ENCODE measurements around the gene NACC2. TPM values are rescaled to one million over a fixed set of nuclear protein-coding genes. Genes with fewer than 3 reads are reported as not detected.

Gene NACC2
- total RNA-seq, 1 experiment from 2014 or later, result 22.0 TPM

GRCh38 chr9:135960411-135961276, 134.4 kb downstream of the NACC2 start:
- BruUV-seq (replicated peaks), result TSS peak; percentile 46
- Mint-ChIP-seq H3K36me3 (ENCODE audit: insufficient read depth, unreplicated experiment) (peaks cover 17% of the 10 kb centered on the region), H3K9me3 (ENCODE audit: unreplicated experiment) (no peaks in the 10 kb centered on the region), H3K27me3 (ENCODE audit: insufficient read depth, unreplicated experiment) (peaks cover 6% of the 10 kb centered on the region), H3K27ac (ENCODE audit: unreplicated experiment) (peak overlapping the region; percentile 61), H3K4me3 (ENCODE audit: unreplicated experiment) (peak overlapping the region; percentile 67), H3K4me1 (ENCODE audit: low read depth, unreplicated experiment) (peaks cover 18% of the 10 kb centered on the region)
- Histone ChIP-seq H3K9me3 (no peaks in the 10 kb centered on the region), H3K4me1 (peaks cover 8% of the 10 kb centered on the region), H3K27me3 (replicated peaks; ENCODE audit: control insufficient read depth, insufficient read depth, low read length) (no peaks in the 10 kb centered on the region), H3K36me3 (ENCODE audit: control insufficient read depth, insufficient read depth, low read length) (no peaks in the 10 kb centered on the region; the same call in 1 of the 2 replicates), H3K4me3 (ENCODE audit: low read depth, low read length) (peak overlapping the region; percentile 92)
- ChIA-PET CTCF (interaction anchor here (0.5 to 1.1 kb wide), 4 partner anchors 53 to 204 kb away, joined by 3 to 4 read pairs (median 3); partner anchors contain the start of gene CAMSAP1), POLR2A (interaction anchor here (0.6 to 0.7 kb wide), 3 partner anchors 53 to 360 kb away, joined by 3 to 6 read pairs (median 4); partner anchors contain the start of genes CAMSAP1 and KCNT1)
- intact Hi-C loops (cut with micrococcal nuclease; ENCODE audit: unreplicated experiment), result loop anchor here (2.0 kb wide), 1 partner anchor 158 kb away; the partner anchor contains the start of gene TMEM250
- TF ChIP-seq CTCF (IDR thresholded peaks at IDR 0.05; ENCODE audit: insufficient read depth in 1 of 2, low read depth in 1 of 2, low read length in 1 of 2, severe bottlenecking in 1 of 2, unreplicated experiment in 1 of 2), result peak in 1 of 2 experiments; percentile 7
- peak in 1 of 2 experiments; percentile 51 for DNase-seq

GRCh38 chr9:135959814-135960213, 135.3 kb downstream of the NACC2 start:
- intact Hi-C loops (cut with micrococcal nuclease; ENCODE audit: unreplicated experiment), result loop anchor here (2.0 kb wide), 1 partner anchor 159 kb away; the partner anchor contains the start of gene TMEM250
- no peaks in the 10 kb centered on the region for H3K9me3 Mint-ChIP-seq (ENCODE audit: unreplicated experiment)
- TF ChIP-seq CTCF (IDR thresholded peaks at IDR 0.05; ENCODE audit: insufficient read depth in 1 of 2, low read depth in 1 of 2, low read length in 1 of 2, severe bottlenecking in 1 of 2, unreplicated experiment in 1 of 2), result no peak
- CTCF ChIA-PET, result no interaction called here
- Histone ChIP-seq H3K27me3 (replicated peaks; ENCODE audit: control insufficient read depth, insufficient read depth, low read length) (no peaks in the 10 kb centered on the region), H3K4me1 (peaks cover 8% of the 10 kb centered on the region), H3K4me3 (ENCODE audit: low read depth, low read length) (peak overlapping the region; percentile 92), H3K36me3 (ENCODE audit: control insufficient read depth, insufficient read depth, low read length) (no peaks in the 10 kb centered on the region; the same call in 1 of the 2 replicates), H3K9me3 (no peaks in the 10 kb centered on the region)
- no TSS peak for BruUV-seq (replicated peaks)
- peaks cover 18% of the 10 kb centered on the region for H3K4me1 Mint-ChIP-seq (ENCODE audit: low read depth, unreplicated experiment)
- peaks cover 23% of the 10 kb centered on the region for H3K36me3 Mint-ChIP-seq (ENCODE audit: insufficient read depth, unreplicated experiment)
- POLR2A ChIA-PET, result interaction anchor here (0.5 kb wide), 1 partner anchor 15 kb away, joined by 5 read pairs; no protein-coding TSS in a partner anchor
- peak overlapping the region; percentile 67 for H3K4me3 Mint-ChIP-seq (ENCODE audit: unreplicated experiment)
- DNase-seq, result no peak
- peak overlapping the region; percentile 61 for H3K27ac Mint-ChIP-seq (ENCODE audit: unreplicated experiment)
- peaks cover 6% of the 10 kb centered on the region for H3K27me3 Mint-ChIP-seq (ENCODE audit: insufficient read depth, unreplicated experiment)

GRCh38 chr9:135958485-135958884, 136.6 kb downstream of the NACC2 start:
- H3K9me3 ChIP-seq, result no peaks in the 10 kb centered on the region
- Mint-ChIP-seq H3K27me3 (ENCODE audit: insufficient read depth, unreplicated experiment) (peaks cover 6% of the 10 kb centered on the region), H3K4me1 (ENCODE audit: low read depth, unreplicated experiment) (peaks cover 18% of the 10 kb centered on the region), H3K9me3 (ENCODE audit: unreplicated experiment) (no peaks in the 10 kb centered on the region), H3K4me3 (ENCODE audit: unreplicated experiment) (no peak overlapping the region), H3K36me3 (ENCODE audit: insufficient read depth, unreplicated experiment) (peaks cover 27% of the 10 kb centered on the region), H3K27ac (ENCODE audit: unreplicated experiment) (no peak overlapping the region)
- ChIA-PET POLR2A (no interaction called here), CTCF (no interaction called here)
- no TSS peak for BruUV-seq (replicated peaks)
- peaks cover 8% of the 10 kb centered on the region for H3K4me1 ChIP-seq
- no peak for TF ChIP-seq CTCF (IDR thresholded peaks at IDR 0.05; ENCODE audit: insufficient read depth in 1 of 2, low read depth in 1 of 2, low read length in 1 of 2, severe bottlenecking in 1 of 2, unreplicated experiment in 1 of 2)
- DNase-seq, result no peak
- H3K27me3 ChIP-seq (replicated peaks; ENCODE audit: control insufficient read depth, insufficient read depth, low read length), result no peaks in the 10 kb centered on the region
- no peak overlapping the region for H3K4me3 ChIP-seq (ENCODE audit: low read depth, low read length)
- intact Hi-C loops (cut with micrococcal nuclease; ENCODE audit: unreplicated experiment), result no loop called here
- H3K36me3 ChIP-seq (ENCODE audit: control insufficient read depth, insufficient read depth, low read length), result no peaks in the 10 kb centered on the region; the same call in 1 of the 2 replicates

All from Caco-2 (cell line).